ENCODE data around the gene LCN15.
"Not testable (repeated sequence)": the region's sequence is repeated elsewhere in the genome, so short reads cannot be mapped to it uniquely, and the experiment has no call there.

LCN15 gene

GRCh38 chr9:136793086-136793946, 29.0 kb upstream of the LCN15 start:
- peaks cover 4% of the 10 kb centered on the region; the same call in 1 of the 2 replicates for H3K36me3 ChIP-seq (ENCODE audit: insufficient read depth, low read length)
- H3K4me1 ChIP-seq (ENCODE audit: insufficient read depth, low read length): peaks cover 16% of the 10 kb centered on the region
- no peak overlapping the region for H3K4me3 ChIP-seq (ENCODE audit: low read length)
- H3K9me3 ChIP-seq (ENCODE audit: insufficient read depth, low read depth, low read length): no peaks in the 10 kb centered on the region
- H3K27me3 ChIP-seq (ENCODE audit: insufficient read depth, low read length): peaks cover under 1% of the 10 kb centered on the region; the same call in 1 of the 2 replicates
- WGBS: 85% methylated on average over 16 of the region's 17 CpGs
- H3K27ac ChIP-seq (ENCODE audit: low read depth, low read length): no peak overlapping the region
- H3K9ac ChIP-seq (ENCODE audit: low read depth, low read length): no peak overlapping the region

GRCh38 chr9:136792321-136793085, 28.2 kb upstream of the LCN15 start:
- peak overlapping the region; percentile 81 for H3K4me3 ChIP-seq (ENCODE audit: low read length)
- H3K27ac ChIP-seq (ENCODE audit: low read depth, low read length): no peak overlapping the region
- no peak overlapping the region for H3K9ac ChIP-seq (ENCODE audit: low read depth, low read length)
- no peaks in the 10 kb centered on the region for H3K9me3 ChIP-seq (ENCODE audit: insufficient read depth, low read depth, low read length)
- no peaks in the 10 kb centered on the region; the same call in 1 of the 2 replicates for H3K27me3 ChIP-seq (ENCODE audit: insufficient read depth, low read length)
- H3K36me3 ChIP-seq (ENCODE audit: insufficient read depth, low read length): peaks cover 4% of the 10 kb centered on the region; the same call in 1 of the 2 replicates
- 93% methylated on average over 15 of the region's 15 CpGs for WGBS
- H3K4me1 ChIP-seq (ENCODE audit: insufficient read depth, low read length): peaks cover 16% of the 10 kb centered on the region

- H3K4me1 ChIP-seq (ENCODE audit: insufficient read depth, low read length): peaks cover 12% of the 10 kb centered on the region
- H3K9ac ChIP-seq (ENCODE audit: low read depth, low read length): peak overlapping the region; percentile 62
- H3K27ac ChIP-seq (ENCODE audit: low read depth, low read length): peak overlapping the region; percentile 69; the same call in 1 of the 2 replicates
- no peaks in the 10 kb centered on the region for H3K9me3 ChIP-seq (ENCODE audit: insufficient read depth, low read depth, low read length)
- H3K27me3 ChIP-seq (ENCODE audit: insufficient read depth, low read length): no peaks in the 10 kb centered on the region; the same call in 1 of the 2 replicates
- WGBS: 17% methylated on average over 29 of the region's 29 CpGs
- H3K36me3 ChIP-seq (ENCODE audit: insufficient read depth, low read length): peaks cover 4% of the 10 kb centered on the region; the same call in 1 of the 2 replicates
- peak overlapping the region; percentile 81 for H3K4me3 ChIP-seq (ENCODE audit: low read length)
Measured at GRCh38 chr9:136791516-136792276, 27.4 kb upstream of the LCN15 start.

- peaks cover 4% of the 10 kb centered on the region; the same call in 1 of the 2 replicates for H3K36me3 ChIP-seq (ENCODE audit: insufficient read depth, low read length)
- no peaks in the 10 kb centered on the region for H3K9me3 ChIP-seq (ENCODE audit: insufficient read depth, low read depth, low read length)
- peak within 1 kb of the TSS; percentile 69; the same call in 1 of the 2 replicates for H3K27ac ChIP-seq (ENCODE audit: low read depth, low read length)
- H3K27me3 ChIP-seq (ENCODE audit: insufficient read depth, low read length): no peaks in the 10 kb centered on the region; the same call in 1 of the 2 replicates
- H3K4me3 ChIP-seq (ENCODE audit: low read length): peak within 1 kb of the TSS; percentile 81
- peak within 1 kb of the TSS; percentile 62 for H3K9ac ChIP-seq (ENCODE audit: low read depth, low read length)
- under 1% methylated on average over 70 of the region's 70 CpGs for WGBS
- H3K4me1 ChIP-seq (ENCODE audit: insufficient read depth, low read length): peaks cover 5% of the 10 kb centered on the region; the same call in 1 of the 2 replicates
Measured at GRCh38 chr9:136790640-136791515, 26.6 kb upstream of the LCN15 start, which contains the start of gene TMEM141. Gene TMEM141 (plus strand): TSS chr9:136791344. CDS start chr9:136791371, 27 bp downstream.

- peaks cover 5% of the 10 kb centered on the region; the same call in 1 of the 2 replicates for H3K4me1 ChIP-seq (ENCODE audit: insufficient read depth, low read length)
- WGBS: 70% methylated on average over 3 of the region's 3 CpGs
- no peaks in the 10 kb centered on the region for H3K9me3 ChIP-seq (ENCODE audit: insufficient read depth, low read depth, low read length)
- no peak overlapping the region for H3K9ac ChIP-seq (ENCODE audit: low read depth, low read length)
- H3K27me3 ChIP-seq (ENCODE audit: insufficient read depth, low read length): no peaks in the 10 kb centered on the region; the same call in 1 of the 2 replicates
- peak overlapping the region; percentile 56; the same call in 1 of the 2 replicates for H3K27ac ChIP-seq (ENCODE audit: low read depth, low read length)
- H3K4me3 ChIP-seq (ENCODE audit: low read length): no peak overlapping the region
- peaks cover 4% of the 10 kb centered on the region; the same call in 1 of the 2 replicates for H3K36me3 ChIP-seq (ENCODE audit: insufficient read depth, low read length)
Measured at GRCh38 chr9:136789523-136789937, 25.2 kb upstream of the LCN15 start.

GRCh38 chr9:136788644-136789522, 24.6 kb upstream of the LCN15 start:
- not testable (repeated sequence) for H3K9me3 ChIP-seq (ENCODE audit: insufficient read depth, low read depth, low read length); H3K4me1 ChIP-seq (ENCODE audit: insufficient read depth, low read length); H3K27me3 ChIP-seq (ENCODE audit: insufficient read depth, low read length); H3K9ac ChIP-seq (ENCODE audit: low read depth, low read length); H3K36me3 ChIP-seq (ENCODE audit: insufficient read depth, low read length); H3K4me3 ChIP-seq (ENCODE audit: low read length)
- WGBS: 87% methylated on average over 26 of the region's 27 CpGs
- peak overlapping the region; percentile 74; the same call in 1 of the 2 replicates for H3K27ac ChIP-seq (ENCODE audit: low read depth, low read length)

- H3K27me3 ChIP-seq (ENCODE audit: insufficient read depth, low read length): no peaks in the 10 kb centered on the region; the same call in 1 of the 2 replicates
- peaks cover 5% of the 10 kb centered on the region; the same call in 1 of the 2 replicates for H3K4me1 ChIP-seq (ENCODE audit: insufficient read depth, low read length)
- peak overlapping the region; percentile 74; the same call in 1 of the 2 replicates for H3K27ac ChIP-seq (ENCODE audit: low read depth, low read length)
- H3K36me3 ChIP-seq (ENCODE audit: insufficient read depth, low read length): no peaks in the 10 kb centered on the region; the same call in 1 of the 2 replicates
- no peak overlapping the region for H3K4me3 ChIP-seq (ENCODE audit: low read length)
- WGBS: 36% methylated on average over 21 of the region's 21 CpGs
- H3K9ac ChIP-seq (ENCODE audit: low read depth, low read length): no peak overlapping the region
- H3K9me3 ChIP-seq (ENCODE audit: insufficient read depth, low read depth, low read length): no peaks in the 10 kb centered on the region
Measured at GRCh38 chr9:136787690-136788400, 23.5 kb upstream of the LCN15 start.

- not testable (repeated sequence) for H3K4me3 ChIP-seq (ENCODE audit: low read length); H3K27me3 ChIP-seq (ENCODE audit: insufficient read depth, low read length); H3K9me3 ChIP-seq (ENCODE audit: insufficient read depth, low read depth, low read length); H3K36me3 ChIP-seq (ENCODE audit: insufficient read depth, low read length); H3K9ac ChIP-seq (ENCODE audit: low read depth, low read length); H3K27ac ChIP-seq (ENCODE audit: low read depth, low read length); H3K4me1 ChIP-seq (ENCODE audit: insufficient read depth, low read length)
- 71% methylated on average over 4 of the region's 4 CpGs for WGBS
Measured at GRCh38 chr9:136786983-136787382, 22.7 kb upstream of the LCN15 start.

GRCh38 chr9:136786451-136786850, 22.1 kb upstream of the LCN15 start:
- H3K4me1 ChIP-seq (ENCODE audit: insufficient read depth, low read length): peaks cover 5% of the 10 kb centered on the region; the same call in 1 of the 2 replicates
- H3K27me3 ChIP-seq (ENCODE audit: insufficient read depth, low read length): no peaks in the 10 kb centered on the region; the same call in 1 of the 2 replicates
- H3K9ac ChIP-seq (ENCODE audit: low read depth, low read length): no peak overlapping the region
- 79% methylated on average over 10 of the region's 10 CpGs for WGBS
- H3K36me3 ChIP-seq (ENCODE audit: insufficient read depth, low read length): no peaks in the 10 kb centered on the region
- H3K9me3 ChIP-seq (ENCODE audit: insufficient read depth, low read depth, low read length): no peaks in the 10 kb centered on the region
- no peak overlapping the region for H3K4me3 ChIP-seq (ENCODE audit: low read length)
- no peak overlapping the region for H3K27ac ChIP-seq (ENCODE audit: low read depth, low read length)
